ENCODE measurements around the gene ABCC3. TPM values are rescaled to one million over a fixed set of nuclear protein-coding genes. Genes with fewer than 3 reads are reported as not detected.
"Not testable (repeated sequence)": the region's sequence is repeated elsewhere in the genome, so short reads cannot be mapped to it uniquely, and the experiment has no call there.

The ABCC3 gene
- total RNA-seq, 2 experiments from 2014 or later = not detected

DNA sequence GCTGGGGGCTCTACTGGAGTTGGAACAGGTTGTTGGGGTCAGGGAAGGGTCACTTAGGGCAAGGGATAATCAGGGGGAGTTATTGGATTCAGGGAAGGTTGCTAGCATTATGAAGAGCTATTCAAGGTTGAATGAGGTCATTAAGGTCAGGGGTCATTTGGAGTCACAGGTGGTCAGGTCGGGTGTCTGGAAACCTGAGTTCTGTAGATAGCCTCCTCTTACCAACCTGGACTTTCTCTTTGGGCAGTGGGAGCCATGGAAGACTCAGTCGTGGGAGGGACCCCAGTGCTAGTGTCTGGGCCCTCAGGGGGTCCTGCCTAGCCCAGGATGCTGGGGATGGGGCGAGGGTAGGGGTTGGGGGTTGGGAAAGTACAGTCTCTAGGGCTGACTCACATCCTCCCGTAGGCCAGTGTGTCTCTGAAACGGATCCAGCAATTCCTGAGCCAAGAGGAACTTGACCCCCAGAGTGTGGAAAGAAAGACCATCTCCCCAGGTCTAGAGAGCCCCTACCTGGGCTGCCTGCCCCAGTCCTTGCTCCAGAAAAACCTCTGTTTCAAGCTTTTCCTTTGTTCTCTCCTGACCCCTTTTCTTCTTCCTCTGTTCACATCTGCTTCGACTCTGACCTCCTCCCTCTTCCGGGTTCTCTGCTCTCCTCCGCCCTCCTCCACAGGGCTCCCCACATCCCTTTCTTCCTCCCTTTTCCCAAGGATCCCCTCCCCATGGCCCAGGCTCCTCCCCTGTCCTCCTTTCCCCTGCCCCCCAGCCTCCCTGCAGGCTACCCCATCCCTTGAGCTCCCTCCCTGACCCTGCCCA lies 33.5 kb downstream of the ABCC3 start:
- Mint-ChIP-seq H3K9me3 (no peaks in the 10 kb centered on the region), H3K27me3 (no peaks in the 10 kb centered on the region), H3K36me3 (no peaks in the 10 kb centered on the region), H3K4me1 (ENCODE audit: low read depth) (no peaks in the 10 kb centered on the region), H3K27ac (no peak overlapping the region), H3K4me3 (no peak overlapping the region)
- ChIA-PET CTCF (no interaction called here), POLR2A (no interaction called here)
- intact Hi-C loops (cut with micrococcal nuclease) = no loop called here
- no peak for DNase-seq

DNA sequence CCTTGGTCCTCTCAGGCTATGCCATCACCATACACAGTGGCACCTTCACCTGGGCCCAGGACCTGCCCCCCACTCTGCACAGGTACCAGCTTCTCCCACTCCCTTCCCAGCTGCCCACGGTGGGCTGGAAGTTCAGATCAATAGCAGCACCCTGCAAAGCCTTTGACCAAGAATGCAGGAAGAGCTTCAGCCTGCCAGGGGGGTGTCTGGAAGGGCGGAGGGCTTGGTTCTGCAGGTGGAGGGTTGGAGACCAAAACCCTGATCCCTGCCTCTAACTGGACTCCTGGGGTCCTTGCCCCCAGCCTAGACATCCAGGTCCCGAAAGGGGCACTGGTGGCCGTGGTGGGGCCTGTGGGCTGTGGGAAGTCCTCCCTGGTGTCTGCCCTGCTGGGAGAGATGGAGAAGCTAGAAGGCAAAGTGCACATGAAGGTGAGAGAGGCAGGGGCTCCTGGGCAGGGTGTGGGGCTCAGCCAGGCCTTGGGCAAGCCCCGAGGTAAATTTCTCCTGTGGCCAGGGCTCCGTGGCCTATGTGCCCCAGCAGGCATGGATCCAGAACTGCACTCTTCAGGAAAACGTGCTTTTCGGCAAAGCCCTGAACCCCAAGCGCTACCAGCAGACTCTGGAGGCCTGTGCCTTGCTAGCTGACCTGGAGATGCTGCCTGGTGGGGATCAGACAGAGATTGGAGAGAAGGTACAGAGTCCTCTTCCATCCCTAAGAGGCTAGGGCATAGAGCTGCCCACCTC lies 34.3 kb downstream of the ABCC3 start:
- Mint-ChIP-seq H3K4me1 (ENCODE audit: low read depth) (no peaks in the 10 kb centered on the region), H3K27me3 (no peaks in the 10 kb centered on the region), H3K4me3 (no peak overlapping the region), H3K9me3 (no peaks in the 10 kb centered on the region), H3K27ac (no peak overlapping the region), H3K36me3 (no peaks in the 10 kb centered on the region)
- ChIA-PET CTCF (interaction anchor here (1.5 kb wide), 1 partner anchor 38 kb away, joined by 3 read pairs; no protein-coding TSS in a partner anchor), POLR2A (no interaction called here)
- intact Hi-C loops (cut with micrococcal nuclease) = no loop called here
- DNase-seq = no peak

DNA sequence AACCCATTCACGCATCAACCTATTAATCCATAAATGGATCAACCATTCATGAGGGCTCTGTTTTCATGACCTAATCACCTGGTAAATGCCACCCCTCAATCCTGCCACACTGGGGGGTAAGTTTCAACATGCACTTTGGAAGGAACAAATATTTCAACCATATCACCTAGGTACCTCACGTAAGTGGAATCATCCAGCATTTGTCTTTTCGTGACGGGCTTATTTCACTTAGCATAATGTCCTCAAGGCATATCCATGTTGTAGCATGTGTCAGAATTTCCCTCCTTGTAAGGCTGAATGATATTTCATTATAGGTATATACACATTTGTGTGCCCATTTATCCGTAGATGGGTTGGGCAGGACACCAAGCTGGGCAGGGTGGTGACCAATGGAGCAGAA lies 37.4 kb downstream of the ABCC3 start:
- Mint-ChIP-seq H3K27ac (no peak overlapping the region), H3K36me3 (no peaks in the 10 kb centered on the region), H3K4me1 (ENCODE audit: low read depth) (no peaks in the 10 kb centered on the region), H3K27me3 (no peaks in the 10 kb centered on the region), H3K4me3 (no peak overlapping the region), H3K9me3 (no peaks in the 10 kb centered on the region)
- POLR2A ChIA-PET = no interaction called here
- no peak for DNase-seq
- intact Hi-C loops (cut with micrococcal nuclease) = no loop called here
- CTCF ChIA-PET = interaction anchor here (0.5 kb wide), 1 partner anchor 140 kb away, joined by 3 read pairs; no protein-coding TSS in a partner anchor

DNA sequence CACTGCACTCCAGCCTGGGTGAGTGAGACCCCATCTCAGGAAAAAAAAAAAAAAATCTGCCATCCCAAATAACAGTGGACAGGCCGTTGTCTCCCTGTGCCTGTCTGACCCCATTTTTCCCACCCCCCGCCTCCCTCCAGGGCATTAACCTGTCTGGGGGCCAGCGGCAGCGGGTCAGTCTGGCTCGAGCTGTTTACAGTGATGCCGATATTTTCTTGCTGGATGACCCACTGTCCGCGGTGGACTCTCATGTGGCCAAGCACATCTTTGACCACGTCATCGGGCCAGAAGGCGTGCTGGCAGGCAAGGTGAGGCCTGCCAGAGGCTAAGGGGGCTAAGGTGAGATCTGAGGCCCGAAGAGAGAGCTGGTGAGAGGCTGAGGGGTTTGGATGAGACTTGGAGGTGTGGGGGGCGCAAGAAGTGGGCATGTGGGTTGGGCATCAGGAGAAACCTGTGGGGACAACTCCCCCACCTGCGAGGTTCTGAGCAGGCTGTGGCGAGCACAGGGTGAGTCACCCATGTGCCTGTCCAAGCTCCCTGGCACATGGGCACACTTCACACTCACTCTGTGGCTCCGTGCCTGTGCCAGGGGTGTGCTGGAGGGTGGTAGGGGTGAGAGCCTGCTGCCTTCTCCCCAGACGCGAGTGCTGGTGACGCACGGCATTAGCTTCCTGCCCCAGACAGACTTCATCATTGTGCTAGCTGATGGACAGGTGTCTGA lies 38.3 kb downstream of the ABCC3 start:
- no peak overlapping the region for H3K27ac Mint-ChIP-seq
- CTCF ChIA-PET = no interaction called here
- H3K36me3 Mint-ChIP-seq = no peaks in the 10 kb centered on the region
- intact Hi-C loops (cut with micrococcal nuclease) = no loop called here
- H3K9me3 Mint-ChIP-seq = no peaks in the 10 kb centered on the region
- no peak for DNase-seq
- H3K4me1 Mint-ChIP-seq (ENCODE audit: low read depth) = no peaks in the 10 kb centered on the region
- no peaks in the 10 kb centered on the region for H3K27me3 Mint-ChIP-seq
- POLR2A ChIA-PET = no interaction called here
- H3K4me3 Mint-ChIP-seq = no peak overlapping the region

DNA sequence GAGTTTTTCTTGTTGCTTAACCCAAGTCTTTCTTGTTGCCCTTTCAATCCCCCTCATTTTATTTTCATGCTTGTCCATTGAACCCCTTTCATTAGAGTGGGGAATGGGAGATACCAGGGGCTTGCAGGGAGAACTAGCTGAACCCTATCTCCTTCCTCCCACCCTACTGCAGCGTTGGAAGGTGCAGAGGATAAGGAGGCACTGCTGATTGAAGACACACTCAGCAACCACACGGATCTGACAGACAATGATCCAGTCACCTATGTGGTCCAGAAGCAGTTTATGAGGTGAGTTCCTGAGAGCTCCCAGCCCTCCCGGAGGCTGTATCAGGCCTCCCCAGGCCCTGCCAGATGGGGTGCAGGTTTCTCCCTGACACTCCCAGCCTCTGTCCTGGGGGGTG lies 40.5 kb downstream of the ABCC3 start:
- intact Hi-C loops (cut with micrococcal nuclease) = no loop called here
- H3K4me3 Mint-ChIP-seq = no peak overlapping the region
- H3K9me3 Mint-ChIP-seq = no peaks in the 10 kb centered on the region
- H3K4me1 Mint-ChIP-seq (ENCODE audit: low read depth) = no peaks in the 10 kb centered on the region
- ChIA-PET POLR2A (no interaction called here), CTCF (no interaction called here)
- H3K36me3 Mint-ChIP-seq = no peaks in the 10 kb centered on the region
- peaks cover 3% of the 10 kb centered on the region for H3K27me3 Mint-ChIP-seq
- DNase-seq = no peak
- H3K27ac Mint-ChIP-seq = no peak overlapping the region

DNA sequence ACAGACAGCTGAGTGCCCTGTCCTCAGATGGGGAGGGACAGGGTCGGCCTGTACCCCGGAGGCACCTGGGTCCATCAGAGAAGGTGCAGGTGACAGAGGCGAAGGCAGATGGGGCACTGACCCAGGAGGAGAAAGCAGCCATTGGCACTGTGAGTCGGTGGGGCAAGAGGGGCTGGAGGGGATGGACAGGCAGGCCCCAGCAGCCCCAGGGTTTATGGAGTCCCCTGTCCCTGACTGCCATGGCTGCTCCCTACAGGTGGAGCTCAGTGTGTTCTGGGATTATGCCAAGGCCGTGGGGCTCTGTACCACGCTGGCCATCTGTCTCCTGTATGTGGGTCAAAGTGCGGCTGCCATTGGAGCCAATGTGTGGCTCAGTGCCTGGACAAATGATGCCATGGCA lies 40.9 kb downstream of the ABCC3 start:
- DNase-seq = no peak
- H3K27me3 Mint-ChIP-seq = peaks cover 3% of the 10 kb centered on the region
- no peaks in the 10 kb centered on the region for H3K9me3 Mint-ChIP-seq
- ChIA-PET CTCF (no interaction called here), POLR2A (no interaction called here)
- no peaks in the 10 kb centered on the region for H3K36me3 Mint-ChIP-seq
- intact Hi-C loops (cut with micrococcal nuclease) = no loop called here
- H3K4me1 Mint-ChIP-seq (ENCODE audit: low read depth) = no peaks in the 10 kb centered on the region
- H3K27ac Mint-ChIP-seq = no peak overlapping the region
- H3K4me3 Mint-ChIP-seq = no peak overlapping the region

DNA sequence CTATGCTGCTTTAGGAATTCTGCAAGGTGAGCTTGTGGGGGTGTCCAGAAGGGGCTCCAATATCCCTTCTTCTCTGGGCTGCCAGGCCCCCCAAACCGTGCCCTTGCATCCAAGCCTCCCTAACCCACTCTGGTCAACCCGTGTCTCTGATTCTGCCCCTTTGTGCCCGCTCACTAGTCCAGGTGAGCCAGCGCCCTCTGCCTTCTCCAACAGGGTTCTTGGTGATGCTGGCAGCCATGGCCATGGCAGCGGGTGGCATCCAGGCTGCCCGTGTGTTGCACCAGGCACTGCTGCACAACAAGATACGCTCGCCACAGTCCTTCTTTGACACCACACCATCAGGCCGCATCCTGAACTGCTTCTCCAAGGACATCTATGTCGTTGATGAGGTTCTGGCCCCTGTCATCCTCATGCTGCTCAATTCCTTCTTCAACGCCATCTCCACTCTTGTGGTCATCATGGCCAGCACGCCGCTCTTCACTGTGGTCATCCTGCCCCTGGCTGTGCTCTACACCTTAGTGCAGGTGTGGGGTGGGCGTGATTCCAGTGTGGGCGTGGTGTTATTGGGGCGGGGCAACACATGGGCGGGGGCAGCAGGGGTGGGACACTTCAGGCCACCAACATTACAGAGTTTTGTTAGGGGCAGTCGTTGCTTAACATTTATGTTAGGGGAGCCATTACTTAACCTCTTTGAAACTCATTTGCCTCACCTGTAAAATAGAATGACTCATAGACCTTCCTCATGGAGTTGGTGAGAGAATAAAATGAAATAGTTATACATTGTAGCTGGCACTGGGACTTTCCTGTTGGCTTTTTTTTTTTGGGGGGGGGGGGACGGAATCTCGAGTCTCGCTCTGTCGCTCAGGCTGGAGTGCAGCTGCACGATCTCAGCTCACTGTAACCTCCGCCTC lies 41.6 kb downstream of the ABCC3 start:
- Mint-ChIP-seq H3K4me1 (ENCODE audit: low read depth) (peaks cover 3% of the 10 kb centered on the region), H3K9me3 (no peaks in the 10 kb centered on the region), H3K36me3 (no peaks in the 10 kb centered on the region), H3K4me3 (no peak overlapping the region), H3K27ac (no peak overlapping the region), H3K27me3 (peaks cover 6% of the 10 kb centered on the region)
- ChIA-PET CTCF (no interaction called here), POLR2A (no interaction called here)
- intact Hi-C loops (cut with micrococcal nuclease) = no loop called here
- no peak for DNase-seq

DNA sequence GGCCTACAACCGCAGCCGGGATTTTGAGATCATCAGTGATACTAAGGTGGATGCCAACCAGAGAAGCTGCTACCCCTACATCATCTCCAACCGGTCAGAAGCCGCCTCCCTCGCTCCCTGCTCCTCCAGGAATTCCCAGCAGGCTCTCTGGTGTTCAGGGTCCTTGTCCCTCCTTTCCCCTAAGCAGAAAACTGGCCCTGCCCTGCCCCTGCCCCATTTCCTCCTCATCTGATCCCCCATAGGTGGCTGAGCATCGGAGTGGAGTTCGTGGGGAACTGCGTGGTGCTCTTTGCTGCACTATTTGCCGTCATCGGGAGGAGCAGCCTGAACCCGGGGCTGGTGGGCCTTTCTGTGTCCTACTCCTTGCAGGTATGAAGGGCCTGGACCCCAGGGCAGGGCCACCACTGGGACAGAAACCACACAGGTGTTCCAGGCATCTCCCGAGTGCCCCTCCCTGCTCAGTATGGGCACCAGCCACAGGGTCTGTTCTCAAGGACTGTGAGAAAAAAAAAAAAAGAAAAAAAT lies 43.2 kb downstream of the ABCC3 start:
- Mint-ChIP-seq H3K4me1 (ENCODE audit: low read depth) (peaks cover 7% of the 10 kb centered on the region), H3K4me3 (no peak overlapping the region), H3K27me3 (peaks cover 9% of the 10 kb centered on the region), H3K27ac (no peak overlapping the region), H3K9me3 (no peaks in the 10 kb centered on the region), H3K36me3 (no peaks in the 10 kb centered on the region)
- intact Hi-C loops (cut with micrococcal nuclease) = no loop called here
- POLR2A ChIA-PET = no interaction called here
- no peak for DNase-seq
- CTCF ChIA-PET = no interaction called here

DNA sequence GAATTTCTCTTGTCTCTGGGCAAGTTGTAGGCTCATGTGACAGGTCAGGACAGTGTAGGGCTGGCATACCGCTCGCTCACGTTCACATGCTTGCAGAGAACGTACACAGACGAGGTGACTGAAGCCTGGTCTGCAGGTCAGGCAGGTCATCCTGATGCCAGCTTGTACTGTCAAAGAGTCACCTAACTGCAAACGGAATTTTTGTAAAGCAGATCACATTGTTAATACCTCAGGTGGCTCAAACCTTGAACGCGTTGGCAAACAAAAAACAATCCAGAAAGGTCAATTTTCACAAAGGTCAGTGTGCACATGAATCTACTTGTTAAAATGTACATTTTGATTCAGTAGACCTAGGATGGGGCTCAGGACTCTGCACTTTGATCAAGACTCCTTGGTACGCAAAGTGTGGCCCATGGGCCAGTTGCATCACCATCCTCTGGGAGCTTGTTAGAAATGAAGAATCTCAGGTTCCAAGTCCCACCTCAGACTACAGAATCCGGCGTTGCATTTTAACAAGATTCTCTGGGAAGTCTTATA lies 44.4 kb downstream of the ABCC3 start:
- Mint-ChIP-seq H3K27me3 (peaks cover 9% of the 10 kb centered on the region), H3K9me3 (no peaks in the 10 kb centered on the region), H3K36me3 (no peaks in the 10 kb centered on the region), H3K4me1 (ENCODE audit: low read depth) (peaks cover 7% of the 10 kb centered on the region), H3K4me3 (no peak overlapping the region), H3K27ac (no peak overlapping the region)
- DNase-seq = no peak
- intact Hi-C loops (cut with micrococcal nuclease) = no loop called here
- CTCF ChIA-PET = interaction anchor here (1.0 to 1.7 kb wide), 2 partner anchors 48 to 53 kb away, joined by 3 to 7 read pairs; no protein-coding TSS in a partner anchor
- POLR2A ChIA-PET = no interaction called here

DNA sequence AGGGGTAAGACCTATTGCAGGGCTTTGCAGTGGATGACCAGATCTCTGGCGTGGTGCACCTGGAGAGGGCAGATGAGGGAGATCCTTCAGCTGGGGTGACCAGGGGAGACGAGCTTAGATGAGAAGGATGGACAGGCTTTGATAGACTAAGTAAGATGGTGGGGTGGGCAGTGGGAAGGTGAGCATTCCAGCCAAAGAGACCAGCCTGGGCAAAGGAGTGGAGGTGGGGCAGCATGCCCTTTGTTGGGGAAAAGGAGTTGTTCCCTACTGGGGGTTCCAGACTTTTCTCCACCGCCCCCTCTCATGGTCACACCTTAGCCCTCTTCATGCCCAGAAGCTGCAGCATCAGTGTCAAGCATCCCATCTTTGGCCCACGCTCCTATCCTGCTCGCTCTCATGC lies 45.4 kb downstream of the ABCC3 start:
- ChIA-PET CTCF (interaction anchor here (1.7 kb wide), 1 partner anchor 49 kb away, joined by 7 read pairs; no protein-coding TSS in a partner anchor), POLR2A (no interaction called here)
- Mint-ChIP-seq H3K9me3 (no peaks in the 10 kb centered on the region), H3K27me3 (peaks cover 9% of the 10 kb centered on the region), H3K4me3 (no peak overlapping the region), H3K27ac (no peak overlapping the region), H3K36me3 (no peaks in the 10 kb centered on the region), H3K4me1 (ENCODE audit: low read depth) (peaks cover 7% of the 10 kb centered on the region)
- intact Hi-C loops (cut with micrococcal nuclease) = no loop called here
- no peak for DNase-seq

DNA sequence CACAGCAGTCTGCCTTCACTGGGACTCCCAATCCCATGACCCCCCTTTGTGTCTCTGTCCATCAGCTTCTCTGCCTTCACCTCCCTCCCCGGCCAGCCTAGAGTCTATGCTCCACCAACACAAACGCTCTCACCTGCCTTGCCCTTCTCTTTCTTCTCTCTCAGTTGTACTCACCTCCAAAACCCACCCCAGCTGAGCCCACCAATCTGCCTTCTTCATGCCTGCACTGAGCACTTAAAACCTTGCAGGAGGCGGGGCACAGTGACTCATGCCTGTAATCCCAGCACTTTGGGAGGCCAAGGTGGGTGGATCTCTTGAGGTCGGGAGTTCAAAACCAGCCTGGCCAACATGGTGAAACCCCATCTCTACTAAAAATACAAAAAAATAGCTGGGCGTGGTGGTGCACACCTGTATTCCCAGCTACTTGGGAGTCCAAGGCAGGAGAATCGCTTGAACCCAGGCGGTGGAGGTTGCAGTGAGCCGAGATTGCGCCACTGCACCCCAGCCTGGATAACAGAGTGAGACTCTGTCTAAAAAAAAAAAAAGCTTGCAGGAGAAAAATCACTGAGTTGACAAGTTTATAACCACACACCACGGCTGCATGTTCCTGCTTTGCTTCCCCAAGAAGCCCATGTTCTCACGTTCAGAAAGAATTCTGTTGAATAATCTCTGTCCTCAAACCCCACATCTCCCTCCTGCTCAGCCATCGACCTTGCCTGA lies 46.0 kb downstream of the ABCC3 start:
- ChIA-PET POLR2A (interaction anchor here (0.6 kb wide), 1 partner anchor 269 kb away, joined by 3 read pairs; no protein-coding TSS in a partner anchor), CTCF (interaction anchor here (1.3 to 1.7 kb wide), 2 partner anchors 14 to 50 kb away, joined by 4 to 7 read pairs; no protein-coding TSS in a partner anchor)
- DNase-seq; H3K4me3 Mint-ChIP-seq; H3K4me1 Mint-ChIP-seq (ENCODE audit: low read depth); H3K27ac Mint-ChIP-seq; intact Hi-C loops (cut with micrococcal nuclease); H3K9me3 Mint-ChIP-seq; H3K36me3 Mint-ChIP-seq; H3K27me3 Mint-ChIP-seq: not testable (repeated sequence)
